ENCODE results near the gene TRIM75. TPM values are rescaled to one million over a fixed set of nuclear protein-coding genes. Genes with fewer than 3 reads are reported as not detected.

TRIM75 gene
- total RNA-seq (2021) (not detected in 2 replicates), Bru-seq, nascent RNA (not detected), BruChase-seq, experiment 1, labeled RNA remaining after a 2-hour chase (not detected), BruChase-seq, experiment 2, labeled RNA remaining after a 6-hour chase (not detected)
- long read RNA-seq = 0 reads

- H3K9me3 ChIP-seq (ENCODE audit: insufficient read depth, low read depth) = no peaks in the 10 kb centered on the region
- no peak within 1 kb of the TSS for H3K4me2 ChIP-seq
- no TSS peak for BruUV-seq (replicated peaks)
- CTCF ChIA-PET = interaction anchor here (0.7 kb wide), 1 partner anchor 1514 kb away, joined by 6 read pairs; no protein-coding TSS in a partner anchor
- no peaks in the 10 kb centered on the region for H3K27me3 ChIP-seq (ENCODE audit: insufficient read depth, low read depth)
- intact Hi-C loops (cut with micrococcal nuclease; ENCODE audit: unreplicated experiment) = no loop called here
- TF ChIP-seq CTCF (conservative IDR thresholded peaks at IDR 0.05) (no peak), EZH2 (IDR thresholded peaks at IDR 0.05; ENCODE audit: low read depth) (no peak)
- H4K20me1 ChIP-seq (ENCODE audit: insufficient read depth) = no peaks in the 10 kb centered on the region
- H3K36me3 ChIP-seq (ENCODE audit: low read depth) = no peaks in the 10 kb centered on the region
- POLR2A ChIA-PET (ENCODE audit: unreplicated experiment) = no interaction called here
- no peak within 1 kb of the TSS for H3K4me3 ChIP-seq
- no peak within 1 kb of the TSS for H3K27ac ChIP-seq
- no peaks in the 10 kb centered on the region for H3K4me1 ChIP-seq (replicated peaks; ENCODE audit: insufficient read depth)
- no peaks in the 10 kb centered on the region for H3K79me2 ChIP-seq (ENCODE audit: low read depth)
- DNase-seq = no peak
- H3K9me2 ChIP-seq (ENCODE audit: insufficient read depth) = no peaks in the 10 kb centered on the region
- no peak within 1 kb of the TSS for H2AFZ ChIP-seq
- no peaks in the 10 kb centered on the region for H3F3A ChIP-seq (ENCODE audit: insufficient read depth, low read depth)
Measured at GRCh38 chr4:165053645-165054044, at the start of gene TRIM75. Gene TRIM75 (plus strand): TSS chr4:165053866. CDS start chr4:165059148, 5,282 bp downstream.

GRCh38 chr4:165005352-165005925, 48.2 kb upstream of the TRIM75 start:
- Histone ChIP-seq H4K20me1 (ENCODE audit: insufficient read depth) (no peaks in the 10 kb centered on the region), H3F3A (ENCODE audit: insufficient read depth, low read depth) (no peaks in the 10 kb centered on the region), H3K36me3 (ENCODE audit: low read depth) (no peaks in the 10 kb centered on the region), H3K79me2 (ENCODE audit: low read depth) (no peaks in the 10 kb centered on the region), H3K4me2 (no peak overlapping the region), H3K27ac (no peak overlapping the region), H3K27me3 (ENCODE audit: insufficient read depth, low read depth) (no peaks in the 10 kb centered on the region), H3K4me1 (replicated peaks; ENCODE audit: insufficient read depth) (no peaks in the 10 kb centered on the region), H2AFZ (no peak overlapping the region), H3K4me3 (no peak overlapping the region), H3K9me3 (ENCODE audit: insufficient read depth, low read depth) (no peaks in the 10 kb centered on the region), H3K9me2 (ENCODE audit: insufficient read depth) (no peaks in the 10 kb centered on the region)
- no TSS peak for BruUV-seq (replicated peaks)
- TF ChIP-seq EZH2 (IDR thresholded peaks at IDR 0.05; ENCODE audit: low read depth) (no peak), CTCF (conservative IDR thresholded peaks at IDR 0.05) (no peak)
- intact Hi-C loops (cut with micrococcal nuclease; ENCODE audit: unreplicated experiment) = no loop called here
- DNase-seq = no peak
- POLR2A ChIA-PET (ENCODE audit: unreplicated experiment) = no interaction called here
- CTCF ChIA-PET = no interaction called here

GRCh38 chr4:165006456-165006855, 47.2 kb upstream of the TRIM75 start:
- Histone ChIP-seq H3K9me2 (ENCODE audit: insufficient read depth) (no peaks in the 10 kb centered on the region), H3K4me1 (replicated peaks; ENCODE audit: insufficient read depth) (no peaks in the 10 kb centered on the region), H2AFZ (no peak overlapping the region), H3K9me3 (ENCODE audit: insufficient read depth, low read depth) (no peaks in the 10 kb centered on the region), H3K79me2 (ENCODE audit: low read depth) (no peaks in the 10 kb centered on the region), H3K27ac (no peak overlapping the region), H3K4me2 (no peak overlapping the region), H3K36me3 (ENCODE audit: low read depth) (no peaks in the 10 kb centered on the region), H3K4me3 (no peak overlapping the region), H3F3A (ENCODE audit: insufficient read depth, low read depth) (no peaks in the 10 kb centered on the region), H3K27me3 (ENCODE audit: insufficient read depth, low read depth) (no peaks in the 10 kb centered on the region), H4K20me1 (ENCODE audit: insufficient read depth) (no peaks in the 10 kb centered on the region)
- TF ChIP-seq CTCF (conservative IDR thresholded peaks at IDR 0.05) (no peak), EZH2 (IDR thresholded peaks at IDR 0.05; ENCODE audit: low read depth) (no peak)
- BruUV-seq (replicated peaks) = no TSS peak
- CTCF ChIA-PET = no interaction called here
- no peak for DNase-seq
- POLR2A ChIA-PET (ENCODE audit: unreplicated experiment) = no interaction called here
- intact Hi-C loops (cut with micrococcal nuclease; ENCODE audit: unreplicated experiment) = no loop called here
